ENCODE measurements around the gene ZC3H18.

Gene ZC3H18

GRCh38 chr16:88527937-88528743, 42.1 kb upstream of the ZC3H18 start:
- H3K36me3 ChIP-seq = no peaks in the 10 kb centered on the region
- peaks cover 42% of the 10 kb centered on the region for H3K27me3 ChIP-seq
- no peaks in the 10 kb centered on the region for H3K9me3 ChIP-seq
- no peak overlapping the region for H3K27ac ChIP-seq
- H3K4me3 ChIP-seq (ENCODE audit: low read depth in 1 of 2, low read length in 1 of 2) = no peak overlapping the region
- no peak for TF ChIP-seq CTCF (IDR thresholded peaks at IDR 0.05)
- no peaks in the 10 kb centered on the region for H3K4me1 ChIP-seq (ENCODE audit: control insufficient read depth in 1 of 2, insufficient read depth in 1 of 2, low read depth in 1 of 2, low read length in 1 of 2)

- Histone ChIP-seq H3K4me3 (ENCODE audit: low read depth in 1 of 2, low read length in 1 of 2) (no peak overlapping the region), H3K27me3 (peaks cover 34% of the 10 kb centered on the region), H3K36me3 (no peaks in the 10 kb centered on the region), H3K27ac (no peak overlapping the region), H3K9me3 (no peaks in the 10 kb centered on the region), H3K4me1 (ENCODE audit: control insufficient read depth in 1 of 2, insufficient read depth in 1 of 2, low read depth in 1 of 2, low read length in 1 of 2) (no peaks in the 10 kb centered on the region)
- TF ChIP-seq CTCF (IDR thresholded peaks at IDR 0.05) = no peak
Measured at GRCh38 chr16:88528902-88529318, 41.3 kb upstream of the ZC3H18 start.

- no peak for TF ChIP-seq CTCF (IDR thresholded peaks at IDR 0.05)
- Histone ChIP-seq H3K27me3 (peaks cover 28% of the 10 kb centered on the region), H3K27ac (no peak overlapping the region), H3K4me3 (ENCODE audit: low read depth in 1 of 2, low read length in 1 of 2) (no peak overlapping the region), H3K9me3 (no peaks in the 10 kb centered on the region), H3K4me1 (ENCODE audit: control insufficient read depth in 1 of 2, insufficient read depth in 1 of 2, low read depth in 1 of 2, low read length in 1 of 2) (no peaks in the 10 kb centered on the region), H3K36me3 (no peaks in the 10 kb centered on the region)
Measured at GRCh38 chr16:88529596-88529995, 40.6 kb upstream of the ZC3H18 start.

GRCh38 chr16:88530051-88530857, 39.9 kb upstream of the ZC3H18 start:
- no peak for TF ChIP-seq CTCF (IDR thresholded peaks at IDR 0.05)
- no peak overlapping the region for H3K4me3 ChIP-seq (ENCODE audit: low read depth in 1 of 2, low read length in 1 of 2)
- no peak overlapping the region for H3K27ac ChIP-seq
- H3K36me3 ChIP-seq = no peaks in the 10 kb centered on the region
- no peaks in the 10 kb centered on the region for H3K9me3 ChIP-seq
- peaks cover 6% of the 10 kb centered on the region in 2 experiments for H3K4me1 ChIP-seq (ENCODE audit: control insufficient read depth in 1 of 2, insufficient read depth in 1 of 2, low read depth in 1 of 2, low read length in 1 of 2)
- H3K27me3 ChIP-seq = peaks cover 21% of the 10 kb centered on the region

- H3K27me3 ChIP-seq = peaks cover 15% of the 10 kb centered on the region
- H3K4me3 ChIP-seq (ENCODE audit: low read depth in 1 of 2, low read length in 1 of 2) = no peak overlapping the region
- no peaks in the 10 kb centered on the region for H3K9me3 ChIP-seq
- H3K36me3 ChIP-seq = no peaks in the 10 kb centered on the region
- peaks cover 8 to 9% of the 10 kb centered on the region in 2 experiments for H3K4me1 ChIP-seq (ENCODE audit: control insufficient read depth in 1 of 2, insufficient read depth in 1 of 2, low read depth in 1 of 2, low read length in 1 of 2)
- no peak for TF ChIP-seq CTCF (IDR thresholded peaks at IDR 0.05)
- no peak overlapping the region for H3K27ac ChIP-seq
Measured at GRCh38 chr16:88530858-88531203, 39.4 kb upstream of the ZC3H18 start.
